ENCODE results near the gene F7. TPM values are rescaled to one million over a fixed set of nuclear protein-coding genes. Genes with fewer than 3 reads are reported as not detected.
A peak's percentile ranks its signal among the peaks of the same experiment; 100 is the strongest.

The F7 gene
- polyA plus RNA-seq, 4 donors, result 1.3 to 3.2 (median 2.4) TPM

DNA sequence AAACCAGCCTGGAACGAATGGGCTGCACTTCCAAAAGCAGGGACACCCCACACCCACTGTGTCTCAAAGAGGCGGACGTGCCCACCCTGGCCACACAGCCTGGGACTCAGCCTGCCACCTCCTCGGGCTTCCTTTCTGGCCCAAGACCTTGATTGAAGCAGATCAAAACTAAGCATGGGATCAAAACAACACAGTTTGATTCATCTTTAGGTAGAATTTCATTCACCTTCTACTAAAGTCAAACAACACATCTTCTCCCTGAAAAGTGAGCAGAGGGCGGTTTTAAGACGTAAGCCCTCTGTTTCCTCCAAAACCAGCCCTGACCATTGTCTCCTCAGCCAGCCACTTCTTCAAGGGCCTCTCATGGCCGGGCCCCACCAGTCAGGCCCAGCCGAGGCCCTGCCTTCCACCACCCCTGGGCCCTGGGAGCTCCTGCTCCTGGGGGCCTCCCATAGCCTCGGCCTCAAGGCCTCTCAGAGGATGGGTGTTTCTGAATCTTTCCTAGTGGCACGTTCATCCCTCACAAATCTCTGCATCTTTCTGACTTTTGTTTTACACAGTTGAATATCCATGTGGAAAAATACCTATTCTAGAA is 10.7 kb downstream of the F7 start:
- DNase-seq (ENCODE audit: low read depth in 4 of 4, low spot score in 3 of 4), result no peak

DNA sequence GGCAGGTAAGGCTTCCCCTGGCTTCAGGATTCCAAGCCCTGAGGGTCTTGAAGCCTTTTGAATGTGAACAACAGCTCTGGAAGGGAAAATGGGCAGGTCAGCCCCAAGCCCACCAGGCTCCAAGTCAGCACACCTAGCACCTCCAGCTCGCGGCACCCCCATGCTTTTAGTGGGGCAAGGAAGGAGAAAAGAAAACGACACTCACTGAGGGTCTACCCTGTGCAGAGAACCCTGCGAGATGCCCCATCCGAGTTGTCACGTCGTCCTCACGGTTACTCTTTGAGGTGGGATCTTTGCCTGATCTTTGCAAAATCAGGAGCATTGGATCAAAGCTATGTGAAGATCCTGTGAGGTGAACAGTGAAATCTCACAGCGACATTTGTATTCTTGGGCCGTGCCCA is 11.3 kb downstream of the F7 start:
- DNase-seq (ENCODE audit: low read depth in 4 of 4, low spot score in 3 of 4), result no peak

DNA sequence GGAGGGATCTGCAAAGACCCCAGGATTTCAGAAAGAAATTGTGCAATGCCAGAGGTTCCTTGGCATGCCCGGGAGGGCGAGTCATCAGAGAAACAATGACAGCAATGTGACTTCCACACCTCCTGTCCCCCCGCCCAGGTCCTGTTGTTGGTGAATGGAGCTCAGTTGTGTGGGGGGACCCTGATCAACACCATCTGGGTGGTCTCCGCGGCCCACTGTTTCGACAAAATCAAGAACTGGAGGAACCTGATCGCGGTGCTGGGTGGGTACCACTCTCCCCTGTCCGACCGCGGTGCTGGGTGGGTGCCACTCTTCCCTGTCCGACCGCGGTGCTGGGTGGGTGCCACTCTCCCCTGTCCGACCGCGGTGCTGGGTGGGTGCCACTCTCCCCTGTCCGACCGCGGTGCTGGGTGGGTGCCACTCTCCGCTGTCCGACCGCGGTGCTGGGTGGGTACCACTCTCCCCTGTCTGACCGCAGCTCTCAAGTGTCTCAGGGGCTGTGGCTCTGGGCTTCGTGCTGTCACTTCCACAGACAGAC is 11.8 kb downstream of the F7 start:
- DNase-seq (ENCODE audit: low read depth in 4 of 4, low spot score in 3 of 4), result no peak

DNA sequence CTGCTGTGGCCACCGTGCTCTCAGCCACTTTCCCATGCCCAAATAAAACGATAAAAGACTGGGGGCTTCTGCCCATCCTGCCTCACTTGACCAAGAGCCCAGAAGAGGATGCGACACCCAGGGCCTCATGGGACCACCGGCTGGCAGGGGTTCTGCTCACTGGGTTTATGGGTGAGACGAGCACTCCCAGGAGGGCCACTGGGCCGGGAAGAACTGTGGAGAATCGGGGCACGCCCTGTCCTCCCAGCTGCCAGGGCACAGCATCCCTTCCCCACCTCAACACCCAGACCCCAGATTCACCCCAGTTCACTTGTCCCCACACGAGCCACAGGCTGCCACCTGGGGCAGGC is 12.3 kb downstream of the F7 start:
- no peak for DNase-seq (ENCODE audit: low read depth in 4 of 4, low spot score in 3 of 4)

DNA sequence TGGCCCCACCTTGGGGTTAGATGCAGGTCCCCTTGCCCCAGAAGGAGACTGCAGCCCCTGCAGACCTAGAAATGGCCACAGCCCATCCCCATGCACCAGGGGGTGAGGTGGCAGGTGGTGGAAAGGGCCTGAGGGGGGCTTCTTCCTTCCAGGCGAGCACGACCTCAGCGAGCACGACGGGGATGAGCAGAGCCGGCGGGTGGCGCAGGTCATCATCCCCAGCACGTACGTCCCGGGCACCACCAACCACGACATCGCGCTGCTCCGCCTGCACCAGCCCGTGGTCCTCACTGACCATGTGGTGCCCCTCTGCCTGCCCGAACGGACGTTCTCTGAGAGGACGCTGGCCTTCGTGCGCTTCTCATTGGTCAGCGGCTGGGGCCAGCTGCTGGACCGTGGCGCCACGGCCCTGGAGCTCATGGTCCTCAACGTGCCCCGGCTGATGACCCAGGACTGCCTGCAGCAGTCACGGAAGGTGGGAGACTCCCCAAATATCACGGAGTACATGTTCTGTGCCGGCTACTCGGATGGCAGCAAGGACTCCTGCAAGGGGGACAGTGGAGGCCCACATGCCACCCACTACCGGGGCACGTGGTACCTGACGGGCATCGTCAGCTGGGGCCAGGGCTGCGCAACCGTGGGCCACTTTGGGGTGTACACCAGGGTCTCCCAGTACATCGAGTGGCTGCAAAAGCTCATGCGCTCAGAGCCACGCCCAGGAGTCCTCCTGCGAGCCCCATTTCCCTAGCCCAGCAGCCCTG is 12.8 kb downstream of the F7 start:
- no peak for DNase-seq (ENCODE audit: low read depth in 4 of 4, low spot score in 3 of 4)

DNA sequence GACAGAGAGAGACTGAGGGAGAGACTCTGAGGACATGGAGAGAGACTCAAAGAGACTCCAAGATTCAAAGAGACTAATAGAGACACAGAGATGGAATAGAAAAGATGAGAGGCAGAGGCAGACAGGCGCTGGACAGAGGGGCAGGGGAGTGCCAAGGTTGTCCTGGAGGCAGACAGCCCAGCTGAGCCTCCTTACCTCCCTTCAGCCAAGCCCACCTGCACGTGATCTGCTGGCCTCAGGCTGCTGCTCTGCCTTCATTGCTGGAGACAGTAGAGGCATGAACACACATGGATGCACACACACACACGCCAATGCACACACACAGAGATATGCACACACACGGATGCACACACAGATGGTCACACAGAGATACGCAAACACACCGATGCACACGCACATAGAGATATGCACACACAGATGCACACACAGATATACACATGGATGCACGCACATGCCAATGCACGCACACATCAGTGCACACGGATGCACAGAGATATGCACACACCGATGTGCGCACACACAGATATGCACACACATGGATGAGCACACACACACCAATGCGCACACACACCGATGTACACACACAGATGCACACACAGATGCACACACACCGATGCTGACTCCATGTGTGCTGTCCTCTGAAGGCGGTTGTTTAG is 13.7 kb downstream of the F7 start:
- no peak for DNase-seq (ENCODE audit: low read depth in 4 of 4, low spot score in 3 of 4)

DNA sequence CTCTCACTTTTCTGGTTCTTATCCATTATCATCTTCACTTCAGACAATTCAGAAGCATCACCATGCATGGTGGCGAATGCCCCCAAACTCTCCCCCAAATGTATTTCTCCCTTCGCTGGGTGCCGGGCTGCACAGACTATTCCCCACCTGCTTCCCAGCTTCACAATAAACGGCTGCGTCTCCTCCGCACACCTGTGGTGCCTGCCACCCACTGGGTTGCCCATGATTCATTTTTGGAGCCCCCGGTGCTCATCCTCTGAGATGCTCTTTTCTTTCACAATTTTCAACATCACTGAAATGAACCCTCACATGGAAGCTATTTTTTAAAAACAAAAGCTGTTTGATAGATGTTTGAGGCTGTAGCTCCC is 14.2 kb downstream of the F7 start:
- no peak for DNase-seq (ENCODE audit: low read depth in 4 of 4, low spot score in 3 of 4)

DNA sequence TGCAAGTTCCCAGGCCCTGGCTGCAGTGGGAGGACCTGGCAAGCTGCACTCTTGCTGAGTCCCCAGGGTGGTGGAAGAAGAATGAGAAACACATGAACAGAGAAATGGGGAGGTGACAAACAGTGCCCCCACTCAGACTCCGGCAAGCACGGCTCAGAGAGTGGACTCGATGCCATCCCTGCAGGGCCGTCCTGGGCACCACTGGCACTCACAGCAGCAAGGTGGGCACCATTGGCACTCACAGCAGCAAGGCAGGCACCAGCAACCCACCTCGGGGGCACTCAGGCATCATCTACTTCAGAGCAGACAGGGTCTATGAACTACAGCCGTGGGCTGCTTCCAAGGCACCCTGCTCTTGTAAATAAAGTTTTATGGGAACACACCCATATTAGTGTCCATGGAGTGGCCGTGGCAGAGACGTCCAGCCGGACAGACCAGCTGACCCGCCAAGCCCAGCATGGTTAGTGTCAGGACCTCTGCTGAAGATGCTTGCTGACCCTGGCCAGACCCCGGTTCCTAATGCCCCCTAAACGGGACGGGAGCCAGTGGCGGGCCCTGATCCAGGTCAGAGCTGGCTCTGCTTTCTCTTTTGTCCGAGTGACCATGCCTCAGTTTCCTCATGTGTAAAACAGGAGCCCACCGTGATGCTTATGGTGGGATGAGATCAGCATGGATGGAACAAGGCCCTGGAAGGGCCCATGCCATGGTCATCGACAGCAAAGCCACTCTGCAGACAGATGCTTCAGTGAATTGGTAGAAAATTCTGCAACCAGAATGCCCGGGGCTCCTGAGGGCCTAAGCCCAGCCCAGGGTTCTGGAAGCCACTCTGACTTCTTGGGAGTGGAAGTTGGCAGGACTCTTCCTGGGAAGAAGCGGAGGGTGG is 14.9 kb downstream of the F7 start:
- DNase-seq (ENCODE audit: low read depth in 4 of 4, low spot score in 3 of 4), result no peak

DNA sequence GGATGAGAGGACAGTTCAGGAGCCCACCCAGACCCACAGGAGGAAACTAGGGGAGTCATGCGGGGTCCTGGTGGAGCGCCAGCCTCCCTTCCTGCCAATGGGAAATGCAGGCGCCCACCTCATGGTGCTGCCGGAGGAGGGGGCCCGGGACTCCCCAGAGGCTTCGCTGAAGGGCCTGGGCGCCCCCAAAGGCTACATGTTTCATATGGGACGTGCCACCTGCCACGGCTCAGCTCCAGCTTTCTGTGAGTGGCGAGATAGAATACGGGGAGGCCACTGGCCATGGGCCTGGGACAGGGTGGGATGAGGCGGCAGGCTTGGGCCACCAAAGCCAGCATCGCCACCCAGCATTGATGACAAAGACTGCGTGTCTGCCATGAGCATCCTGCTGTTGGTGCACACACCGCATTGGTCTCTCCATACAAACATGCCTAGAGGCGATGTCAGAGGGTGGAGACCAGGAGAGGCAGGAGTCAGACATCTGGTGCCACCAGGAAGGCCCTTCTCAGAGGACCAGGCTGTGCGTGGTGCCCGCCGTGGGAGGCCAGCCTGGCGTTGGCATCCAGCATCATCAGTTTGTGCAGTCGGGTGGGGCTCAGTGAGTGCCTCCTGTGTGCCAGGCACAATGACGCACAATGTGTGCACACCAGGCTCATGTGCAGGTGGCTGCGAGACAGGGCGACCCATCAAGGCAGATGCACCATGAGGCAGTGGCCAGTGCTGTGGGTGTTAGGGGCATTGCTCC is 15.8 kb downstream of the F7 start:
- no peak for DNase-seq (ENCODE audit: low read depth in 4 of 4, low spot score in 3 of 4)

DNA sequence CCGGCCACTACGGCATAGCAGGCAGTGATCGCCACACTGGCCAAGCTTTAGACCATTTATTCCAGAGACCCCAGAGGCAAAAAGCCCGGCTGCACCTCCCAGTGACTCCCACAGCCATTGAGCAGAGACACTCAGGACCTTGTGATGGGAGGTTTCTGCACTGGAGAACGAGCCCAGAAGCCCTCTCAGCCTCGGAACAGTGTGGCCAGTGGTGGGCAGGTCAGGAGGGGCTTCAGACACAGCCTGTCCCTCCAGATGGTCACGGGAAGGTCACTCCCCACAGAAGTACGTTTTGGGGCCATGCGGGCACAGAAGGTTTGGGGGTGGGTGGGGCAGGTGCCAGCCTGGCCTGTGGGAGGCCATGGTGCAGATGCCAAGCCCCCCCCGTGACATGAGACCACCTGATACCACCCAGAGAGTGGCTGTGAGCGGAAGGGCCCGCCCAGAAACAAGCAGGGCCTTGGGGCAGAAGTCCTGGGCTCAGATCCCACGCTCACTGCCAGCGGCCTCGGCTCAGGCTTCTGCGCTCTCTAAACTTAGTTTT is 16.4 kb downstream of the F7 start:
- DNase-seq (ENCODE audit: low read depth in 4 of 4, low spot score in 3 of 4), result no peak

DNA sequence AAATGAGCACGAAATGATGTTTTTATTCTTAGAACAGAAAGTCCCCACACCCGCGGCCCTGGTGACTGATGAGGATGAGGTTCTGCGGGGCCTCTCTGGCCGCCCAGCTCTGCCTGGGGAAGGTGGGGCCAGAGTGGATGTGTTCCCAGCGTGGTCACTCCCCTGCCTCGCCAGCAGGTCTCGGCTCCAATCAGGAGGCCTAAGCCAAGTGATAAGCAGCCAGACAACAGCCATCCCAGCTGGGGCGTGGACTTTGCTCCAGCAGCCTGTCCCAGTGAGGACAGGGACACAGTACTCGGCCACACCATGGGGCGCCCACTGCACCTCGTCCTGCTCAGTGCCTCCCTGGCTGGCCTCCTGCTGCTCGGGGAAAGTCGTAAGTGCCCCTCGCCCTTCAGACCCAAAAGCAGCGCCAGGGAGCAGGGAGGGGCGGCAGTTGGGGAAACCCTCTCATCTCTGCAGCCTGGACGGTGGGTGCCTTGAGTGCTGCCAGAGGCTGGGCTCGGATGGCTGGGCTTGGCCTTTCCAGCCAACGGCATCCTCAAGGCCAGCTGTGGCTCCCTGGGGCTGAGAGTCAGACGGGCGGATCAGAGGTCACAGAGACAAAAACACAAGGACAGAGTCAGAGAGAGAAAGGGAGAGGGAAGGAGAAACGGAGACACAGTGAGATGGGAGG is 17.1 kb downstream of the F7 start, which contains the start of gene F10:
Gene F10, plus strand, starts transcription at position 250 of the 676 bp plus-strand sequence. Its CDS starts 57 bp downstream, at position 307.
- DNase-seq (ENCODE audit: low read depth in 4 of 4, low spot score in 3 of 4), result peak in 3 of 4 donors; percentile 43 to 56 (median 46)

DNA sequence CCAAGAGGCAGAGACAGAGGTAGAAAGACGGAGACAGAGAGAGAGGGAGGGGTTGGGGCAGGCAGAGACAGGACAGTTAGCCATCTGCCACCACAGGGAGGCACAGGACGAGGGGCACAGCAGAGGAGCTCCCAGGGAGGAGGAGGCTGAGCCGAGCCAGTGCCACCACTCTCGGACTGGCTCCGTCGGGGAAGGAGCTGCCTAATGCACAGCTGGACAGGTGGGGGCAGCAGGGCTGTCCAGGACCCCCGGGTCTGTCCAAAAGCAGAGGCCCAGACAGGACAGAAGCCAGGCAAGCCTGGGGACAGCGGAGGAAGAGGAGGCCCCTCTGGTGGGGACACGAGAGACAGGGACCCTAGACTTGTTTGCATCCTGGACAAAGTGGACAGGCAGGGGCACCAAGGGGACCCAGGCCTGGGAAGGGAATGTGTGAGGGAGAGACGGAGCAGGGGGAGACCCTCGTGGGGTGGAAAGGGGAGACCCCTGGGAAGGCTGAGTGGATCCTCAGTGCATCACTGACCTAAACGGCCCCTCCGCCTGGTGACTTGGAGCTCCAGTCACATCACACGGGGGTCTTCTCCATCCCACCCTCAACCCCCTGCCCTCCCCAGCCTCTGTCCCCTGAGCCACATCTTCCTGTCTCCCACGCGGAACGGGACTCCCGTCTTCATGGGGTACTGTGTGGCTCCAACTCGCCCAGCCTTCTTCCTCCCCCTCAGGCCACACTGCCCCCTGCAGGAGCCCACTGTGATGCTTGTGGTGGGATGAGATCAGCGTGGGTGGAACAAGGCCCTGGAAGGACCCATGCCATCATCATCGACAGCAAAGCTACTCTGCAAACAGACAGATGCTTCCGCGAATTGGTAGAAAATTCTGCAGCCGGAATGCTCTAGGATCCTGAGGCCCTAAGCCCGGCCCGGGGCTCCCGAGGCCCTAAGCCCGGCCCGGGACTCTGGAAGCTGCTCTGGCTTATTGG is 17.9 kb downstream of the F7 start:
- no peak for DNase-seq (ENCODE audit: low read depth in 4 of 4, low spot score in 3 of 4)

DNA sequence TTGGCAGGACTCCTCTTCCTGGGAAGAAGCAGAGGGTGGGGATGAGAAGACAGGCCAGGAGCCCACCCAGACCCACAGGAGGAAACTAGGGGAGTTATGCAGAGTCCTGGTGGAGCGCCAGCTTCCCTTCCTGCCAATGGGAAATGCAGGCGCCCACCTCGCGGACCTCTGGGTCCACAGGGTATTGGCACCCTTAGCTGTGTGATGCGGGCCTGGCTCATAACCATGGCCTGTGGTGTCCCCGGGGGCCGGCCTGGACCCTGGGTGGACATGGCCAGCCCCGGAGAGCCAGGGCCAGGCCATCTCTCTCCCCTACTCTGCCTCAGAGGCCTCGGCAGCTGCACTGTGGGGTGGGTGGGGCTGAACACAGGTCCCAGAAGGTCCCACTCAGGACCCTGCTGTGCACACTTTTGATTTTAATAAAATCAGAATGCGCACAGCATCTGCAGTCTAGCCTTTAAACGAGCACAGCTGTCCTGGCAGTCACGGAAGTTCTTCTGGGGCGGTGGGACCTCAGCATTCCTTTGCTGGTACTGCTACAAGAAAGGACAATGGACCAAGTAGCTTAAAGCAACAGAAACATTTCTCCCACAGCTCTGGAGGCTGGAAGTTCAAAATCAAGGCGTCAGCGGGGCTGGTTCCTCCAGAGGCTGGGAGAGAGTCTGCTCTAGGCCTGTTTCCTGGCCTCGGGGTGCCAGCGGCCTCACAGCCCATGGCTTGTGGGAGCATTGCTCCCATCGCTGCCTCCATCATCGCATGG is 18.8 kb downstream of the F7 start:
- no peak for DNase-seq (ENCODE audit: low read depth in 4 of 4, low spot score in 3 of 4)

DNA sequence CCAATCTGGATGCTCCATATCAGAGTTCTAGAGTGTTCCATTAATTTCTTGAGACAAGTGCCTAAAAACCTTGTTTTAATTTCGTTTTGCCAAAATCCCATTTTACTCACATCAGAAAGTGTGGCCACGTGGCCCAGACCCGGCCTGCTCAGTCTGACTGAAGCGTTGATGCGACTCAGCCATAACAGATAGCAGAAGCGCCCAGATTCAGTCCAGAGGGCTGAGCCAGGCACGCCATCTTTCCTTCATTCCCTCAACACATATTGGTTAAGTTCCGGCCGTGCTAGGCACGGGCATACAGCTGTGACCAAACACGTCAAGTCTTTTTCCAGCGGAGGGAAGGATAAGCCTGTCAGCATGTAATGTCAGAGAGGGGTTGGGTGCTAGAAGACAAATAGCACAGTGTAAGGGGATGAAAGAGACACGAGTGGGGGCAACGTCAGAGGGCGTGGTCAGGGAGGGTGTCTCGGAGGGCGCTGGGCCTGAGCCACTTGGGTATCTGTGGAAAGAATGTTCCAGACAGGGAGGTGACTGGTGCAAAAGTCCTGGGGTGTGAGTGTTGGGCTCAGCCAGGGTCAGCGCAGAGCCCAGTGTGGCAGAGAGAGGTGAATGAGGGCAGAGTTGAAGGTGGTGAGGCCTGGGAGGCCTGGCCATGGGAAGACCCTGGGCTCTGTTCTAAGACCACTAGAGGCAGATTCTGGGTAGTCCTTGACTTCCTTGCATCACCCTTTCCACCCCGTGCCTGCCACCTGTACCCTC is 20.1 kb downstream of the F7 start:
- DNase-seq (ENCODE audit: low read depth in 4 of 4, low spot score in 3 of 4), result no peak

DNA sequence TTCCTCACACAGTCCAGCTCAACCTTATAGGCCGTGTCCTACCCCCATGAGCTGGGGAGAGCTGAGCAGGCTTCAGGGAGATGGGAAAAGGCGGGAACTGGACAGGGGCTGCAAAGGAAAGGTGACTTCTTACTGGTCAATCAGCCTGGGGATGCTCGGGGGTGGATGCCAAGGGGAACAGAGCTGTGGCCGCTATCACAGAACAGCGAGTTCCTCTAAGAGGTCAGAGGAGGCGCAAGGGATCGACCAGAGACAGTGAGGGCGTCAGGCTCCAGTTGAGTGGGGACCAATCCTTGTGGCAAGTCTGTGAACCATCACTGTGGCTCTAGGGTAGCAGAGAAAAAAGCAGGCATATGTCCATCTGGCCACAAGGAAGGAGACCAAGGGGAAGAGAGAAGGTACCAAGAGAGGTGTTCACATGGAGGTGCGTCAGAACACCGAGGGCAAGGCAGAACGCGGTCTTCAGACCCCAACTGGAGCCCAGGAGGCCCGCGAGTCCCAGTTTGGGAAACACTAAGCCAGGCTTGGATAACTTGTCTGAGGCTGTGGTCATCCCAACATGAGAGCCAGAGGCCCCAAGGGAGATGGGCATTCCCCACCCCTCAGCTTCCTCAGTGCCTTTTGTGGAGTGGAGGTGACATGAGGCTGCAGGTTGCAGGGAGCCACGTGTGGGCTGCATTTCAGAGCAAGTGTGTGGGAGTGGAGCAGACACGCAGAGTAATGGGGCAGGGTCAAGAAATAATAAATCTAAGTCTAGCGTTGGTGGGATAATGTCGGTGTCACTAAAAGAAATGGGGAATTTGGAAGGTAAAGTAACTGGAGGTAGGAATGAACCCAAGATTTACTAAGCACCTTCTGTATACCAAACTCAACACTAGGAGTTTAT is 20.9 kb downstream of the F7 start:
- no peak for DNase-seq (ENCODE audit: low read depth in 4 of 4, low spot score in 3 of 4)

DNA sequence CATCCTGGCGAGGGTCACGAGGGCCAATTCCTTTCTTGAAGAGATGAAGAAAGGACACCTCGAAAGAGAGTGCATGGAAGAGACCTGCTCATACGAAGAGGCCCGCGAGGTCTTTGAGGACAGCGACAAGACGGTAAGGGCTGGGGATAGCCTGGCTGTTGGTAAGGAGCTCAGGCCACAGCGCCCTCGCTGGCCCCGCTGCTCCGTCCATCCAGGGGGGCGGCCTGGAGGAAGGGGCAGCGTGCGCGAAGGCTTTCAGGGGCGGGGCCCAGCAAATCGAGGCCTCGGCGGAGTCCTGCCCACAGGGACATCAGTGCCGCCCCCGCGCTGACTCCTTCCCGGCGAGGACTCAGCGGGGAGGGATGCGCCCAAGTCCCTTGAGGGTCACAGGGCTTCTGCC is 23.9 kb downstream of the F7 start:
- no peak for DNase-seq (ENCODE audit: low read depth in 4 of 4, low spot score in 3 of 4)

Measured in left renal pelvis (tissue), 4 donors.